HEK293 (cell line): Measurements from ENCODE around the gene GLRX5.

ENCODE experiments used
- CTCF ChIA-PET: fragments of 350-600 bp; formaldehyde crosslinking; extraction: SDS; loops from one replicate; lab custom pipeline; 2021; ENCODE audit warnings: antibody characterized with exemption; lab: Yijun Ruan, JAX
- POLR2A ChIA-PET: fragments of 300-600 bp; formaldehyde crosslinking; extraction: SDS; loops from one replicate; lab custom pipeline; 2020; ENCODE audit warnings: antibody characterized with exemption, inconsistent platforms; lab: Yijun Ruan, JAX
- H3K27ac ChIP-seq: fragments of 200-500 bp; sonication (Bioruptor generic); 2 replicates; pipeline ENCODE4 v1.5.1; 2014; ENCODE audit warnings: low read depth, low read length, control low read depth, inconsistent platforms; ENCODE audit errors: extremely low read depth
- H3K36me3 ChIP-seq, 2 experiments: fragments of 200-500 bp in 1 of 2; sonication (Bioruptor generic) in 1 of 2; 1 replicate in 1 of 2; 2 replicates in 1 of 2; pipeline ENCODE4 v1.5.1; 2014 to 2017; ENCODE audit warnings: inconsistent platforms in 2 of 2, low read length in 2 of 2; ENCODE audit not compliant: control insufficient read depth in 2 of 2, insufficient read depth in 1 of 2
- H3K4me1 ChIP-seq: fragments of 200-500 bp; sonication (Bioruptor generic); 2 replicates; pipeline ENCODE4 v1.5.1; 2014; ENCODE audit warnings: mild to moderate bottlenecking, low read length, inconsistent platforms; ENCODE audit not compliant: control insufficient read depth, insufficient read depth
- H3K4me3 ChIP-seq: 2 replicates; pipeline ENCODE4 v1.5.1; 2011; ENCODE audit warnings: low read depth, mild to moderate bottlenecking, control low read depth, low read length, moderate library complexity
- H3K9me3 ChIP-seq: fragments of 200-500 bp; sonication (Bioruptor generic); 2 replicates; pipeline ENCODE4 v1.5.1; 2014; ENCODE audit warnings: low read depth, low read length, inconsistent platforms; ENCODE audit not compliant: control insufficient read depth, insufficient read depth
- MYNN ChIP-seq: fragments of 450-650 bp; formaldehyde crosslinking; IDR thresholded peaks from 2 replicates; pipeline ENCODE4 v1.5.1; 2016; ENCODE audit warnings: missing biosample characterization, missing genetic modification characterization, borderline replicate concordance
- OVOL3 ChIP-seq: fragments of 450-650 bp; formaldehyde crosslinking; IDR thresholded peaks from 2 replicates; pipeline ENCODE4 v1.5.1; 2016; ENCODE audit warnings: missing biosample characterization, missing genetic modification characterization
- RBAK ChIP-seq: fragments of 450-650 bp; formaldehyde crosslinking; IDR thresholded peaks from 2 replicates; pipeline ENCODE4 v1.5.1; 2016; ENCODE audit warnings: missing biosample characterization, missing genetic modification characterization
- SETDB1 ChIP-seq: IDR thresholded peaks from one replicate; pipeline ENCODE4 v1.6.1; 2017; ENCODE audit warnings: mild to moderate bottlenecking, low read length, moderate library complexity, mixed read lengths; ENCODE audit not compliant: insufficient read length
- TRIM28 ChIP-seq: IDR thresholded peaks from 2 replicates; pipeline ENCODE4 v1.6.1; 2011; ENCODE audit warnings: low read length, control low read depth, borderline replicate concordance
- ZFP41 ChIP-seq: fragments of 450-650 bp; formaldehyde crosslinking; IDR thresholded peaks from 2 replicates; pipeline ENCODE4 v1.5.1; 2016; ENCODE audit warnings: missing biosample characterization, missing genetic modification characterization, borderline replicate concordance
- ZIC2 ChIP-seq: fragments of 450-650 bp; formaldehyde crosslinking; IDR thresholded peaks from 2 replicates; pipeline ENCODE4 v1.5.1; 2016; ENCODE audit warnings: missing biosample characterization, missing genetic modification characterization
- ZNF140 ChIP-seq: fragments of 450-650 bp; formaldehyde crosslinking; IDR thresholded peaks from 2 replicates; pipeline ENCODE4 v1.5.1; 2016; ENCODE audit warnings: missing biosample characterization, missing genetic modification characterization
- ZNF175 ChIP-seq: fragments of 450-650 bp; formaldehyde crosslinking; IDR thresholded peaks from 2 replicates; pipeline ENCODE4 v1.5.1; 2016; ENCODE audit warnings: missing biosample characterization, missing genetic modification characterization
- ZNF248 ChIP-seq: fragments of 450-650 bp; formaldehyde crosslinking; IDR thresholded peaks from 2 replicates; pipeline ENCODE4 v1.5.1; 2017; ENCODE audit warnings: missing biosample characterization, missing genetic modification characterization
- ZNF274 ChIP-seq, 2 experiments: fragments of 200-500 bp in 1 of 2; fragments of 450-650 bp in 1 of 2; sonication (Bioruptor generic) in 1 of 2; formaldehyde crosslinking in 1 of 2; IDR thresholded peaks; 2 replicates each; pipeline versions ENCODE4 v1.5.1 to v1.6.1; 2014 to 2016; ENCODE audit warnings: borderline replicate concordance in 1 of 2, inconsistent platforms in 1 of 2, low read length in 1 of 2, missing biosample characterization in 1 of 2, missing genetic modification characterization in 1 of 2
- ZNF416 ChIP-seq: fragments of 450-650 bp; formaldehyde crosslinking; IDR thresholded peaks from 2 replicates; pipeline ENCODE4 v1.5.1; 2016; ENCODE audit warnings: missing biosample characterization, missing genetic modification characterization
- ZNF514 ChIP-seq: fragments of 450-650 bp; formaldehyde crosslinking; IDR thresholded peaks from 2 replicates; pipeline ENCODE4 v1.5.1; 2016; ENCODE audit warnings: missing biosample characterization, missing genetic modification characterization
- ZNF596 ChIP-seq: fragments of 450-650 bp; IDR thresholded peaks from 2 replicates; pipeline ENCODE4 v1.5.0; 2018; ENCODE audit warnings: missing biosample characterization, mild to moderate bottlenecking, missing genetic modification characterization, moderate library complexity
- ZNF707 ChIP-seq: fragments of 450-650 bp; formaldehyde crosslinking; IDR thresholded peaks from 2 replicates; pipeline ENCODE4 v1.5.1; 2016; ENCODE audit warnings: missing biosample characterization, missing genetic modification characterization
- ZNF776 ChIP-seq: fragments of 450-650 bp; formaldehyde crosslinking; IDR thresholded peaks from 2 replicates; pipeline ENCODE4 v1.5.0; 2017; ENCODE audit warnings: missing biosample characterization, missing genetic modification characterization, borderline replicate concordance
- ZSCAN23 ChIP-seq: fragments of 450-650 bp; formaldehyde crosslinking; IDR thresholded peaks from 2 replicates; pipeline ENCODE4 v1.5.1; 2016; ENCODE audit warnings: missing biosample characterization, missing genetic modification characterization
- TF ChIP-seq, protein P1 (sequence below): fragments of 450-650 bp; formaldehyde crosslinking; IDR thresholded peaks from 2 replicates; pipeline ENCODE4 v1.5.1; 2016; ENCODE audit warnings: missing biosample characterization, missing genetic modification characterization
- TF ChIP-seq, protein P2 (sequence below): fragments of 450-650 bp; formaldehyde crosslinking; IDR thresholded peaks from 2 replicates; pipeline ENCODE4 v1.5.1; 2017; ENCODE audit warnings: missing biosample characterization, missing genetic modification characterization
- TF ChIP-seq, protein P3 (sequence below): fragments of 450-650 bp; formaldehyde crosslinking; conservative IDR thresholded peaks from 2 replicates; pipeline ENCODE4 v1.5.1; 2016; ENCODE audit warnings: low read depth, missing biosample characterization, missing genetic modification characterization
- TF ChIP-seq, protein P4 (sequence below): fragments of 450-650 bp; IDR thresholded peaks from 2 replicates; pipeline ENCODE4 v1.5.1; 2018; ENCODE audit warnings: missing biosample characterization, missing genetic modification characterization

Gene GLRX5

DNA sequence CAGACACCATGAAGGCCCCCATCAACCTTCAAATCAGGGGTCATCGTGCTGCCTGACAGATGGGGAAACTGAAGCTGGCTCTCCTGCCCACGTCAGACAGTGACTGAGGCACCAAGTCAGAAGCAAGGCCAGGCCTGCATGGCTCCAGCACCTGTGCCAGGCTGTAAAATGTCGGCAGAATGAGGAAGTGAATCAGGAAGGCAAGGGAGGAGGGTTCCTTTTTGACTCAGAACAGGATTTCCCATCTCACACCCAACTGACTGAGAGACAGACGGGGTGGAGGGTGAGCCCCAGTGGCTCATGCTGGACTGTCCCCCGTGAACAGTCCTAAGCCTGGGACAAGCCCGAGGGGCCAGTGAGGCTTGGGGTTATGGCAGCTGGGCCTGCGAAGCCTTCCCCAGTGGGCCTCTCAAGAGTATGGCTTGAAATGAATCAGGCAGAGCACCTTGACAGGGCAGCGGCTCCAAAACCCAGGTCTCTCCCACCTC, 39.3 kb upstream of the GLRX5 start (continued):
- TF ChIP-seq, protein P1, sequence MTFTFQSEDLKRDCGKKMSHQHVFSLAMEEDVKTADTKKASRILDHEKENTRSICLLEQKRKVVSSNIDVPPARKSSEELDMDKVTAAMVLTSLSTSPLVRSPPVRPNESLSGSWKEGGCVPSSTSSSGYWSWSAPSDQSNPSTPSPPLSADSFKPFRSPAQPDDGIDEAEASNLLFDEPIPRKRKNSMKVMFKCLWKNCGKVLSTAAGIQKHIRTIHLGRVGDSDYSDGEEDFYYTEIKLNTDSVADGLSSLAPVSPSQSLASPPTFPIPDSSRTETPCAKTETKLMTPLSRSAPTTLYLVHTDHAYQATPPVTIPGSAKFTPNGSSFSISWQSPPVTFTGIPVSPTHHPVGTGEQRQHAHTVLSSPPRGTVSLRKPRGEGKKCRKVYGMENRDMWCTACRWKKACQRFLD (tag by site-specific recombination), result no peak
- TF ChIP-seq ZNF416 (tag by site-specific recombination), result no peak
- TF ChIP-seq, all 188 proteins: peak for 0

DNA sequence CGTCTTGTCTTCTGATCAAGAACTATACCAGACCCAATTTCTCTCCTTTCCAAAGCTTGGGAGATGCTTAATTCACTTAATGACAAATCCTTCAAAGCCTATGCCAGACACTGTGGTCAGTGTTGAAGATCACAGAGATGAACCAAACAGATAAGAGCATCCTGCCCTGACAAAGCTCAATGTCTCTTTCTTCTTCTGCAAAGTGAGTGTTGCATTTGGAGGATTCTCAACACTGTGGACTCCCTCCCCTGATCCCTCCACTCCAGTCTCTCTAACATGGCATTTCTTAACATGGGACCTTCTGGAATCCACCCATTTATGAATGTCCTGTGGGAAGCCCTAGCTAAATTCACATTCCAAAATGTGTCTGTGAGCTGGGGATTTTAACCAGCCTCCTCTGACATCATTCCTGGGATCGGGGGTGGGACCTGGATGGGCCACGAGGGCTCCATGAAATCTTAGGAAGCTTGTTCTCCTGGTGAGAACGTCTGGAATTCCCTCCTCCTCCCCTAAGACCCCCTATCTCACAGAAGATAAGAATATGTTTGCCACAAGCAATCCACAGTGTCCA, 38.7 kb upstream of the GLRX5 start:
- POLR2A ChIA-PET, result no interaction called here
- Histone ChIP-seq H3K4me3 (no peak overlapping the region), H3K4me1 (no peaks in the 10 kb centered on the region; the same call in 1 of the 2 replicates), H3K9me3 (no peaks in the 10 kb centered on the region), H3K27ac (no peak overlapping the region), H3K36me3 (no peaks in the 10 kb centered on the region)
- TF ChIP-seq ZIC2 (peak; percentile 19; the same call in 1 of the 2 replicates), ZNF248 (tag by site-specific recombination) (no peak)
- CTCF ChIA-PET, result interaction anchor here (0.6 to 1.0 kb wide), 4 partner anchors 8 to 1672 kb away, joined by 3 to 4 read pairs (median 3); partner anchors contain the start of gene SYNE3

DNA sequence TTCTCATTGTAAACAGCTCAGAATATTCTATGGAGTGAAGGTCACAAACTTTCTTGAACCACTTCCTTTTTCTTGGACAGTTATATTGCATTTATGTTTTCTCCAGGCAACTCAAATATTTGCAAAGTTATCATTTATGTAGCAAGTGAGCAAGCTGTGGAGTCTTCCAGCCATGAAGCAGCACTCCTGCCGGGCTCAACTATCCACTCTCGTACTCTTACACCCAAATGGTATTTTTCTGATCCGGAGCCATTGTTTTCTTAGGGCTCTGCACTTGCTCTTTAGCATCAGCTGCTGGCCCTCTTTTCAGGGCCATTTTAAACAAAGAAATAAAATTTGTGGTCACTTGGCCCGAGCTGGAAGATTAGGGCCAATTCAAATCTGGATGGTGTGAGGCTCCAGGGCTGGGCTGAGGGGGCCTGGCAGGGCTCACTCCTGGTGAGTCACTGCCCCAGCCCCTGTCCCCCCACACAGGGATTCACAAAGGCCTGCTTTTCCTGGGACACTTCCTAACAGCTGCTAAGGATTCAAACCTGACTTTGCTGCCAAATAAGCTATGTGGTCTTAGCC, 38.1 kb upstream of the GLRX5 start:
- H3K4me1 ChIP-seq, result no peaks in the 10 kb centered on the region; the same call in 1 of the 2 replicates

More for the DNA sequence above, 38.1 kb upstream of the GLRX5 start:
- H3K9me3 ChIP-seq, result no peaks in the 10 kb centered on the region
- TF ChIP-seq, protein P2, sequence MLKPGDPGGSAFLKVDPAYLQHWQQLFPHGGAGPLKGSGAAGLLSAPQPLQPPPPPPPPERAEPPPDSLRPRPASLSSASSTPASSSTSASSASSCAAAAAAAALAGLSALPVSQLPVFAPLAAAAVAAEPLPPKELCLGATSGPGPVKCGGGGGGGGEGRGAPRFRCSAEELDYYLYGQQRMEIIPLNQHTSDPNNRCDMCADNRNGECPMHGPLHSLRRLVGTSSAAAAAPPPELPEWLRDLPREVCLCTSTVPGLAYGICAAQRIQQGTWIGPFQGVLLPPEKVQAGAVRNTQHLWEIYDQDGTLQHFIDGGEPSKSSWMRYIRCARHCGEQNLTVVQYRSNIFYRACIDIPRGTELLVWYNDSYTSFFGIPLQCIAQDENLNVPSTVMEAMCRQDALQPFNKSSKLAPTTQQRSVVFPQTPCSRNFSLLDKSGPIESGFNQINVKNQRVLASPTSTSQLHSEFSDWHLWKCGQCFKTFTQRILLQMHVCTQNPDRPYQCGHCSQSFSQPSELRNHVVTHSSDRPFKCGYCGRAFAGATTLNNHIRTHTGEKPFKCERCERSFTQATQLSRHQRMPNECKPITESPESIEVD, result no peak
- no peak for TF ChIP-seq ZNF514 (tag by site-specific recombination)
- no peak for TF ChIP-seq ZSCAN23 (tag by site-specific recombination)
- TF ChIP-seq, protein P3, sequence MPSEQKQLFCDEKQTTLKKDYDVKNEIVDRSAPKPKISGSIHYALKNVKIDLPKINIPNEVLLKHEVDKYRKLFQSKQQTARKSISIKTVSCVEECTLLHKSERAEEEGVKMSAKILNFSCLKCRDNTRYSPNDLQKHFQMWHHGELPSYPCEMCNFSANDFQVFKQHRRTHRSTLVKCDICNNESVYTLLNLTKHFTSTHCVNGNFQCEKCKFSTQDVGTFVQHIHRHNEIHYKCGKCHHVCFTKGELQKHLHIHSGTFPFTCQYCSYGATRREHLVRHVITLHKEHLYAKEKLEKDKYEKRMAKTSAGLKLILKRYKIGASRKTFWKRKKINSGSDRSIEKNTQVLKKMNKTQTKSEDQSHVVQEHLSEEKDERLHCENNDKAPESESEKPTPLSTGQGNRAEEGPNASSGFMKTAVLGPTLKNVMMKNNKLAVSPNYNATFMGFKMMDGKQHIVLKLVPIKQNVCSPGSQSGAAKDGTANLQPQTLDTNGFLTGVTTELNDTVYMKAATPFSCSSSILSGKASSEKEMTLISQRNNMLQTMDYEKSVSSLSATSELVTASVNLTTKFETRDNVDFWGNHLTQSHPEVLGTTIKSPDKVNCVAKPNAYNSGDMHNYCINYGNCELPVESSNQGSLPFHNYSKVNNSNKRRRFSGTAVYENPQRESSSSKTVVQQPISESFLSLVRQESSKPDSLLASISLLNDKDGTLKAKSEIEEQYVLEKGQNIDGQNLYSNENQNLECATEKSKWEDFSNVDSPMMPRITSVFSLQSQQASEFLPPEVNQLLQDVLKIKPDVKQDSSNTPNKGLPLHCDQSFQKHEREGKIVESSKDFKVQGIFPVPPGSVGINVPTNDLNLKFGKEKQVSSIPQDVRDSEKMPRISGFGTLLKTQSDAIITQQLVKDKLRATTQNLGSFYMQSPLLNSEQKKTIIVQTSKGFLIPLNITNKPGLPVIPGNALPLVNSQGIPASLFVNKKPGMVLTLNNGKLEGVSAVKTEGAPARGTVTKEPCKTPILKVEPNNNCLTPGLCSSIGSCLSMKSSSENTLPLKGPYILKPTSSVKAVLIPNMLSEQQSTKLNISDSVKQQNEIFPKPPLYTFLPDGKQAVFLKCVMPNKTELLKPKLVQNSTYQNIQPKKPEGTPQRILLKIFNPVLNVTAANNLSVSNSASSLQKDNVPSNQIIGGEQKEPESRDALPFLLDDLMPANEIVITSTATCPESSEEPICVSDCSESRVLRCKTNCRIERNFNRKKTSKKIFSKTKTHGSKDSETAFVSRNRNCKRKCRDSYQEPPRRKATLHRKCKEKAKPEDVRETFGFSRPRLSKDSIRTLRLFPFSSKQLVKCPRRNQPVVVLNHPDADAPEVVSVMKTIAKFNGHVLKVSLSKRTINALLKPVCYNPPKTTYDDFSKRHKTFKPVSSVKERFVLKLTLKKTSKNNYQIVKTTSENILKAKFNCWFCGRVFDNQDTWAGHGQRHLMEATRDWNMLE (tag by site-specific recombination), result no peak
- no peak for TF ChIP-seq ZNF707 (tag by site-specific recombination)
- TF ChIP-seq TRIM28, result no peak
- no peak for TF ChIP-seq SETDB1
- no peak for TF ChIP-seq OVOL3 (tag by site-specific recombination)
- no peak for TF ChIP-seq ZNF140
- TF ChIP-seq ZFP41, result no peak
- TF ChIP-seq ZNF175 (tag by site-specific recombination), result no peak
- TF ChIP-seq RBAK (tag by site-specific recombination), result no peak
- TF ChIP-seq ZNF274 (IDR thresholded peaks at IDR 0.05; ENCODE audit: low read length), result no peak
- TF ChIP-seq ZNF274 (tag by site-specific recombination; IDR thresholded peaks at IDR 0.05; ENCODE audit: borderline replicate concordance), result no peak
- TF ChIP-seq ZNF776 (tag by site-specific recombination), result no peak
- no peak for TF ChIP-seq ZIC2
- TF ChIP-seq ZNF596 (tag by site-specific recombination), result no peak
- TF ChIP-seq MYNN (tag by site-specific recombination), result no peak
- TF ChIP-seq, protein P4, sequence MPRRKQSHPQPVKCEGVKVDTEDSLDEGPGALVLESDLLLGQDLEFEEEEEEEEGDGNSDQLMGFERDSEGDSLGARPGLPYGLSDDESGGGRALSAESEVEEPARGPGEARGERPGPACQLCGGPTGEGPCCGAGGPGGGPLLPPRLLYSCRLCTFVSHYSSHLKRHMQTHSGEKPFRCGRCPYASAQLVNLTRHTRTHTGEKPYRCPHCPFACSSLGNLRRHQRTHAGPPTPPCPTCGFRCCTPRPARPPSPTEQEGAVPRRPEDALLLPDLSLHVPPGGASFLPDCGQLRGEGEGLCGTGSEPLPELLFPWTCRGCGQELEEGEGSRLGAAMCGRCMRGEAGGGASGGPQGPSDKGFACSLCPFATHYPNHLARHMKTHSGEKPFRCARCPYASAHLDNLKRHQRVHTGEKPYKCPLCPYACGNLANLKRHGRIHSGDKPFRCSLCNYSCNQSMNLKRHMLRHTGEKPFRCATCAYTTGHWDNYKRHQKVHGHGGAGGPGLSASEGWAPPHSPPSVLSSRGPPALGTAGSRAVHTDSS (tag by site-specific recombination), result no peak
- POLR2A ChIA-PET, result no interaction called here
- H3K4me3 ChIP-seq, result no peak overlapping the region
- H3K36me3 ChIP-seq, result no peaks in the 10 kb centered on the region
- H3K27ac ChIP-seq, result no peak overlapping the region
- CTCF ChIA-PET, result interaction anchor here (0.7 to 1.0 kb wide), 2 partner anchors 66 to 1672 kb away, joined by 3 read pairs; no protein-coding TSS in a partner anchor
